Measurements from ENCODE around the gene GALNT2. TPM values are rescaled to one million over a fixed set of nuclear protein-coding genes. Genes with fewer than 3 reads are reported as not detected.

GALNT2 gene
- total RNA-seq, 1 experiment from 2014 or later, result 36.3 TPM

GRCh38 chr1:230163205-230163604 lies 96.2 kb downstream of the GALNT2 start:
- DNase-seq (ENCODE audit: low read depth), result no peak
- in situ Hi-C loops (cut with HindIII; ENCODE audit: low pct_unique_long_range_greater_than_20kb, low sequenced_read_pairs), result no loop called here

DNA sequence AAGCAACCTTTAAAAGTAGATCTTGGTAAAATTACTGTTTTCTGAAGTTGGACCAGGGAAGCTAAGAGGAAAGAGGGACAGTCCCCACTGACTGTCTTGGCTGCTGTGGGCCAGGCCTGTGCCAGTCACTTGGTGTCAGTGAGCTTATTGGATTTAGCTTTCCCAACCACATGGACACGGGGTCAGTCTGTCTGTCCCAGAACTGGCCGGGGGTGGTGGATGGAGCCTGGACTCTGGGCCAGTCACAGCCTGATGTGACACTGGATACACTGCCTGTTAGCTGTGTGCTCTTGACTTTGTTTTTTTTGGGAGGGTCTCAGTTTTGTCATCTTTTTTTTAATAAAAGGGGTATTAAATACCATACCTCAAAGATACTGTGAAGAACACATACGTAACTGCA lies 96.7 kb downstream of the GALNT2 start:
- DNase-seq (ENCODE audit: low read depth), result no peak
- in situ Hi-C loops (cut with HindIII; ENCODE audit: low pct_unique_long_range_greater_than_20kb, low sequenced_read_pairs), result no loop called here

DNA sequence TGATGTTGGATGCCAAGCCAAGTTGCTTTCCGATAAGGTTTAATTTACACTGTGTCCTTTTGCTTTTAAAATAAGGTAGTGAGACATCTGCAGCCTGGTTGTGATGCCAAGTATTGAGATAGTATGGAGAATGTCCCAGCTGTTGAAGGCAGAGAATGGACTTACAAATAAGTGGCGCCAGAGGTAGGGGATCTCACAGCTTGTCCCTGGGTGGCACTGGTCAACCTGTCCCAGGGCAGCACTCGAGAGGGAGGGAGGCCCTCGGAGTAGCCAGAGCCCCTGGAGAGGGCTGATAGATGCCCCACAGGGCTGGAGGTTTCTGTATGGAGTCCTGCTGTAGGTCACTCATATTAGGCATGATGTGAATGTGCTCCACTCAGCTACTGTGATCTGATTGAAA lies 98.5 kb downstream of the GALNT2 start:
- in situ Hi-C loops (cut with HindIII; ENCODE audit: low pct_unique_long_range_greater_than_20kb, low sequenced_read_pairs), result no loop called here
- no peak for DNase-seq (ENCODE audit: low read depth)

DNA sequence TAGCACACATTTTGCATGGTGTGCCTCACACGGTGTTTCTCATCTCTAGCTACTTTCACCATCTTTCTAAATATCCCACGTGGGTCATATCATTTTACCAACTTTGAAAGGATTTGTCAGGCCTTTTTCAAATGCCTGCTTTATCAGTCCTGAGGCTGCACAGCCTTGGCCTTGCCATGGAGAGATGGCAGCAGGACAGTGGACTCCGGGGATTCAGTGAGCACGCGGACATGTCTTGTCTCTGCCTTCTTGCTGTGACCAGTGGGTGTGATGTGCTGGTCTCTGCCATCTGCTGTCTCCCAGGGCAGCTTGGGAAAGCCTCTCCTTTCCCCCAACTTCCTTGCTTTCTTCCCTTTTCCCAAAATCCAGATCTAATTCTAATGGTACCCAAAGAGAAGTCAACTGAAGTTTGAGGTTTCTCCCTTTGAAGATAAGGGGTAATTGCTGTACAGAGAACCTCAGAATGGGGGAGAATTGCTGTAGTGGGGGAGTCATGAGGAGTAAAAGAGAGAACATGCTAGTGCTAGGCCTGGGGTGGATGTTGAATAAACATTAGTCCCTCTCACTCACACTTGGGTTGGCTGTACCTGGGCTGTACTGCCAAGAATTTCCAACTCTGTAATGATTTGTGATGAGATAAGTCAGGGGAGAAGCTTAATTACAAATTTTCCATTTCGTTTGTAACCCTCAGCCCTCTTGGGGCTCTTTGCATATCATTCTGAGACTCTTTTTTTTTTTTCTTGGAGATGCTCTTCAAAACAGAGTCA lies 99.5 kb downstream of the GALNT2 start:
- in situ Hi-C loops (cut with HindIII; ENCODE audit: low pct_unique_long_range_greater_than_20kb, low sequenced_read_pairs), result no loop called here
- DNase-seq (ENCODE audit: low read depth), result no peak

- in situ Hi-C loops (cut with HindIII; ENCODE audit: low pct_unique_long_range_greater_than_20kb, low sequenced_read_pairs), result no loop called here
- peak; percentile 26 for DNase-seq (ENCODE audit: low read depth)
These were observed 100.4 kb downstream of the GALNT2 start for GRCh38 chr1:230167419-230167852.

- in situ Hi-C loops (cut with HindIII; ENCODE audit: low pct_unique_long_range_greater_than_20kb, low sequenced_read_pairs), result no loop called here
- DNase-seq (ENCODE audit: low read depth), result no peak
These were observed 102.6 kb downstream of the GALNT2 start for GRCh38 chr1:230169454-230170152.

GRCh38 chr1:230170153-230170547 lies 103.1 kb downstream of the GALNT2 start:
- in situ Hi-C loops (cut with HindIII; ENCODE audit: low pct_unique_long_range_greater_than_20kb, low sequenced_read_pairs), result no loop called here
- no peak for DNase-seq (ENCODE audit: low read depth)

DNA sequence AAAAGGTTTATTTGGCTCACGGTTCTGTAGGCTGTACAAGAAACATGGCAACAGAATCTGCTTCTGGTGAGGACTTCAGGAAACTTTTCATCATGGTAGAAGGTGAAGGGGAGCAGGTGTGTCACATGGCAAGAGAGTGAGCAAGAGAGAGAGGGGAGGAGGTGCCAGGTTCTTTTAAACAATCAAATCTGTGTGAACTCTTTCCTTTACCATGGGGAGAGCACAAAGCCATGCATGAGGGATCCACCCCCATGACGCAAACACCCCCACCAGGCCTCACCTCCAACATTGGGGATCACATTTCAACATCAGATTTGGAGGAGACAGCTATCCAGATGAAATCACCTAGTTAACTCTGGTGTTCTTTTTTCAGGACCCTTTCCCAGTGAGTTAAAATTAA lies 103.6 kb downstream of the GALNT2 start:
- DNase-seq (ENCODE audit: low read depth), result no peak
- in situ Hi-C loops (cut with HindIII; ENCODE audit: low pct_unique_long_range_greater_than_20kb, low sequenced_read_pairs), result no loop called here

- in situ Hi-C loops (cut with HindIII; ENCODE audit: low pct_unique_long_range_greater_than_20kb, low sequenced_read_pairs), result no loop called here
- DNase-seq (ENCODE audit: low read depth), result no peak
These were observed 104.4 kb downstream of the GALNT2 start for GRCh38 chr1:230171356-230172015.

DNA sequence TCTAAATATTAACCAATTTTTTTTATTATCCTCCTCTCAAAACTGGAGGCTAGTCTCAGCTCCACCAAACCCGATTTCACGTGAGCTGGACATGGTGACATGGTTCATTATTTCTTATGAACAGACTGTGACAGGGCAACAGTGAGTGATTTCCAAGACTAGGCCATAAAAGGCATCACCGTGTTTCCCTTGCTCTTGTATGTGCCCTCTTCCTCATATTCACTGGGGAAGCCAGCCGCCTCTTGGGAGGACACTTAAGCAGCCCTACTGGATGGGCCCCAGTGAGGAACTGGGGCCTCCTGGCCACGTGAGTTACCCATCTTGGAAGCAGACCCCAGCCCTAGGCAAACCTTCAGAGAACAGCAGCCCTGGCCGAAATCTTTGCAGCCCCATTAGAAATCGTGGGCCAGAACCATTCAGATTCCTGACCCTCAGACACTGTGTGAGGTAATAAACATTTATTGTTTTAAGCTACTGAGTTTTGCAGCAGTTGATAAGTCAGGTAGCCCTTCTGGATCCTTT lies 105.0 kb downstream of the GALNT2 start:
- DNase-seq (ENCODE audit: low read depth), result no peak
- in situ Hi-C loops (cut with HindIII; ENCODE audit: low pct_unique_long_range_greater_than_20kb, low sequenced_read_pairs), result no loop called here

DNA sequence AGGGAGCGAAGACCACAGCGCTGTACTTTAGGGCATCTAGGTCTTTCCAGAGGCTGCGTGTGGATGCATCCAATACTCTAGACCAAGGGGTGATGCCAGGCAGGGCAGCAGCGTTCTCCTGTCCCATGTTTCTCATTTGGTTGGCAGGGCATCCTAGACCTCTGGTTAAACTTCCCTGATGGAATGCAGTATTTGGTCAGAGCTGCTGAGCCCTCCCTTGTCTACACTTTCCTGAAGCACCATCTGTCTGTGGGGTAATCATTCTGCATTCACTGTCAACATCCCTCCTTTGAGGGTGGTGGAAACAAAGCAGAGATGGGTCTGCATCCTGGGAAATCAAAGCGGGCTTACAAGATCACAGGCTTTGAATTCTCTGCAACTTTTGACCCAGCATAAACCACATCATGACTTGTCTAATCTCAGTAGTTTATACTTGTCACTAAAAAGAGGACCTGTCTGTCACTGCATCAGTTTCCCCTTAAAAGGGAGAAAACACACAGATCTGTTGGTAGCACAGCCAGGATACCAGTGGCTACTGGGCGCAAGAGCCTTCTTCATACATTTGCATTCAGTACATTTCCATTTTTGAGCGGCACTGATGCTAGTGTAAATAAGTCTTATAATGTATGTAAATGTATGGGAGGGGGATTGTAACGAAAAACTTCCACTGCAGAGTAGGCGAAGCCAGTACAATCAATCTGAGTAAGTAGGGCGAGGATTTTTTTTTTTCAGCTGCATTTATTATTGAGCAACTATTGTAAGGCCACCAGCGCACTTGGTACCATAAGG lies 106.3 kb downstream of the GALNT2 start:
- in situ Hi-C loops (cut with HindIII; ENCODE audit: low pct_unique_long_range_greater_than_20kb, low sequenced_read_pairs), result no loop called here

DNA sequence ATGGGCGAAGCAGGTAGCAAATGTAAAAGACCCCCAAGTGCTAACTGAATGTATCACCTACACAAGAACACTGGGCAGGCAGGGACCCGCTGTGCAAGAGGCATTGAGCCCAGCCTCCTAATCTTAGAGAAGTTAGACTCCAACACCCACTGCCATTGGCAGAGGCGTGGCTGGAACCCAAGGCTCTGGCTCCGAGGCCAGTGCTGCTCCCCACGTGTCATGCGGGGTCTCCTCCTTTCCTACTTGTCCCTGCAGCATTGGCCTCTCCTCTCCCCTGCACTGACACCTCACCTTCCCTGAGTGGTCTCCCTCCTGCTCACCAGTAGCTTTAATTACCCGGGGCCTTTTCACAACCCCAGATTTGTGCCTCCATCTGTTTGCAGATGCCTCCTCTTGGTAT lies 107.0 kb downstream of the GALNT2 start:
- no peak for DNase-seq (ENCODE audit: low read depth)
- in situ Hi-C loops (cut with HindIII; ENCODE audit: low pct_unique_long_range_greater_than_20kb, low sequenced_read_pairs), result no loop called here

More for the DNA sequence above, 106.3 kb downstream of the GALNT2 start:
- DNase-seq (ENCODE audit: low read depth), result no peak

DNA sequence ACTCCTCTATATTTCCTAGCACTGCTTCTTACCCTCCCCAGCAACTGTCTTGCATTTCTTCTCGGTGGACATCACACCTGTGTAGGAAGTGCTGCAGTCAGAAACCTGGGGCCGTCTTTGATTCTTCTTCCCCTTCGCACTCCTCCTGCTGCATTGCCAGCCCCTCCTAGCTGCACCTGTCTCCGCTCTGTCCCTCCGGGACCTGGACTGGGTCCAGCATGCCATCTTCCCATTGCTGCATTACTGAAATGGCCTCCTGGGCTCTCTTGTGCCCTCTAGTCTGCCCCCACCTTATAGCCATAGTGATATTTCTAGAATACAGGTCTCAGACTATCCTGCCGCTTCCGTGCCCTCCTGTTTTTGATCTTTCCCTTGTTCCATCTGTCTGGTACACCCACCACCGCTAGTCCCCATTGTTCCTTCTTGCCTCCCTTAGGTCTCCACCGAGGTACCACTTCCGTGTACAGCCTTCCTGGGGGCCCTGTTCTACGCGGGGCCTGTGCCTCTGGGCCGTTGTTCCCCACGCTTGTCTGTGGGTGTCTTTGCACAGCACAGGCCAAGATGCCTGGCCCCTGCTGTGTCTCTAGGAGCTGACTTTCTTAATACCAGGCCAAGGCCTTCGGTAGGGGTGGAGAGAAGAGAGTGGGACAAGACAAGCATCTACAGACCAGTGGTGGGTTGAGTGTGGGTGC lies 107.6 kb downstream of the GALNT2 start:
- DNase-seq (ENCODE audit: low read depth), result no peak
- in situ Hi-C loops (cut with HindIII; ENCODE audit: low pct_unique_long_range_greater_than_20kb, low sequenced_read_pairs), result no loop called here

DNA sequence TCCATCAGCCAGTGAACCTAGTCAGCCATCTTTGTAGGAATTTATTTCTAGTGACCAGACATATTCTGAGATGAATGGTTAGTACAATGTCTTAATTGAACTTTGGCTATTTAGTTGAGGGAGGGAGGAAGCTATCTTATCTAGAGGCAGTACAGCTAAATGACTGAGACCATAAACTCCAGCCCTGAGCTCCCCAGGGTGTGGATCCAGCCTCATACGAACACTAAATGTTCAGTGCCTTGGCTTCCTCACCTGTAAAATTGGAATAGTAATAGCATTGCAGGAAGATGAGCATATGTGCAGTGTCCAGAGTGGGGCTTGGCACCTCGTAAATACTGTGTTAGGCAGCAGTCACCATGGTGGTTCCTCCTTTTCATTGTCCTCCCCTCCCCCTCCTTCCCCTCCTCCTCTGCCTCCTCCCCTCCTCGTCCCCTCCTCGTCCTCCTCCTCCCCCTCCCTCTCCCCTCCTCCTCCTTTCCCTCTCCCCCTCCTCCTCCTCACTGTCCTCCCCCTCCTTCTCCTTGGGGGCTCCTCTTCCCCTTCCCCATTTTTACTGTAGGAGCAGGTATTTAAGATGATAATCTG lies 108.2 kb downstream of the GALNT2 start:
- in situ Hi-C loops (cut with HindIII; ENCODE audit: low pct_unique_long_range_greater_than_20kb, low sequenced_read_pairs), result no loop called here
- DNase-seq (ENCODE audit: low read depth), result no peak

- in situ Hi-C loops (cut with HindIII; ENCODE audit: low pct_unique_long_range_greater_than_20kb, low sequenced_read_pairs), result no loop called here
- no peak for DNase-seq (ENCODE audit: low read depth)
These were observed 108.8 kb downstream of the GALNT2 start for GRCh38 chr1:230175839-230176238.

GRCh38 chr1:230176326-230176725 lies 109.3 kb downstream of the GALNT2 start:
- in situ Hi-C loops (cut with HindIII; ENCODE audit: low pct_unique_long_range_greater_than_20kb, low sequenced_read_pairs), result no loop called here

DNA sequence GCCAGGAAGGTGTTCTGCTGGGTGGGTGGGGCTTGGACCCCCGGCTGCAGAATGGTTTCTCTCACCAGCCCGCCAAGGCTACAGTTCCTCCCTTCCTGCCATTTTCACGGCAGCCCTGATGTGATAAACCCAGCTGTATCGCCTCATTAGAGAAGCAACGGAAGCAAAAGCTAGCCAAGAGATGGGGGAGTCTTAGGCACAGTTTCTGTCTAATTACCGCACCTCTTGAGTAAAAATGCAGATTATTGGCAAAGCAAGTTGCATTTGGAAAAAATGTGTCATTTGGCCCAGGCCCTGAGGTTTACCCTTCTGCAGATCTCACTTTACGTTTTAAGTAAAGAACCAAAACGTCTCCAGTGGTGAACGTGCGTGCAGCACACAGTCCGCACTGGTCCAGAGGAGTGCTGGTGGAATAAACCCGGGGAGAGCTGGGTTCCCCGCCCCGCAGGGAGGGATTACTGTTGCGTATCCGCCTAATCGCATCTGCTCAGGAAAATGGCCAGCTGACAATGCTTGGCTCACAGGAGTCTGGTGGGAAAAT lies 109.9 kb downstream of the GALNT2 start:
- DNase-seq (ENCODE audit: low read depth), result no peak
- in situ Hi-C loops (cut with HindIII; ENCODE audit: low pct_unique_long_range_greater_than_20kb, low sequenced_read_pairs), result no loop called here

More at GRCh38 chr1:230176326-230176725, 109.3 kb downstream of the GALNT2 start:
- no peak for DNase-seq (ENCODE audit: low read depth)

All from Caki2 (cell line).